GM23338 (cell line): ENCODE measurements around the gene KRT37. TPM values are rescaled to one million over a fixed set of nuclear protein-coding genes. Genes with fewer than 3 reads are reported as not detected.

Experiments
- ATAC-seq: fragments of 200-7000 bp; cut with Tn5 transposase; 3 replicates; pipeline ENCODE4 v1.9.1; 2020
- DNase-seq: peaks from one replicate; pipeline ENCODE4 v3.0.0-alpha.2; 2015; ENCODE audit warnings: low spot score
- H2AFZ ChIP-seq: fragments of 200-600 bp; sonication (generic); 2 replicates; pipeline ENCODE4 v1.8.0; 2016; ENCODE audit warnings: antibody characterized with exemption, mild to moderate bottlenecking, moderate library complexity
- H3F3A ChIP-seq: fragments of 200-600 bp; sonication (generic); replicated peaks from 2 replicates; pipeline ENCODE4 v1.8.0; 2017; ENCODE audit warnings: antibody characterized with exemption, mixed run types, low read depth
- H3K27ac ChIP-seq: fragments of 200-600 bp; sonication (generic); 2 replicates; pipeline ENCODE4 v1.6.1; 2016; ENCODE audit warnings: low read depth
- H3K27me3 ChIP-seq: fragments of 200-600 bp; sonication (generic); 2 replicates; pipeline ENCODE4 v1.8.0; 2016; ENCODE audit warnings: mild to moderate bottlenecking, mixed run types, moderate library complexity; ENCODE audit not compliant: insufficient read depth
- H3K36me3 ChIP-seq: fragments of 200-600 bp; sonication (generic); 2 replicates; pipeline ENCODE4 v1.8.0; 2016; ENCODE audit warnings: mild to moderate bottlenecking; ENCODE audit not compliant: insufficient read depth
- H3K4me1 ChIP-seq: fragments of 200-600 bp; sonication (generic); 2 replicates; pipeline ENCODE4 v1.8.0; 2016; ENCODE audit warnings: mild to moderate bottlenecking, moderate library complexity; ENCODE audit not compliant: insufficient read depth
- H3K4me2 ChIP-seq: fragments of 200-600 bp; sonication (generic); 2 replicates; pipeline ENCODE4 v1.7.1; 2017; ENCODE audit warnings: mixed run types
- H3K4me3 ChIP-seq: fragments of 200-600 bp; sonication (generic); 2 replicates; pipeline ENCODE4 v1.6.1; 2016; ENCODE audit warnings: mixed run types
- H3K79me2 ChIP-seq: fragments of 200-600 bp; sonication (generic); replicated peaks from 2 replicates; pipeline ENCODE4 v1.8.0; 2017; ENCODE audit warnings: mild to moderate bottlenecking; ENCODE audit not compliant: insufficient read depth
- H3K9me2 ChIP-seq: fragments of 200-600 bp; sonication (generic); 2 replicates; pipeline ENCODE4 v1.8.0; 2017; ENCODE audit not compliant: insufficient read depth
- H4K20me1 ChIP-seq: fragments of 200-600 bp; sonication (generic); replicated peaks from 2 replicates; pipeline ENCODE4 v1.8.0; 2017; ENCODE audit warnings: mild to moderate bottlenecking; ENCODE audit not compliant: insufficient read depth
- H3K27ac Mint-ChIP-seq: 2 replicates; pipeline ENCODE4 v1.8.0; 2020; ENCODE audit warnings: inconsistent platforms, mild to moderate bottlenecking, moderate library complexity, mixed read lengths
- H3K27me3 Mint-ChIP-seq: 3 replicates; pipeline ENCODE4 v1.8.0; 2022; ENCODE audit warnings: low read depth, mild to moderate bottlenecking, moderate library complexity, mixed read lengths, inconsistent platforms; ENCODE audit not compliant: insufficient read depth, poor library complexity
- H3K36me3 Mint-ChIP-seq: 3 replicates; pipeline ENCODE4 v1.8.0; 2021; ENCODE audit warnings: low read depth, mild to moderate bottlenecking, inconsistent platforms, moderate library complexity, mixed read lengths
- H3K4me1 Mint-ChIP-seq: 3 replicates; pipeline ENCODE4 v1.8.0; 2020; ENCODE audit warnings: mild to moderate bottlenecking, inconsistent platforms, mixed read lengths
- H3K4me3 Mint-ChIP-seq: 3 replicates; pipeline ENCODE4 v1.8.0; 2021; ENCODE audit warnings: moderate library complexity, mild to moderate bottlenecking, inconsistent platforms, mixed read lengths
- H3K9me3 Mint-ChIP-seq: 3 replicates; pipeline ENCODE4 v1.8.0; 2020; ENCODE audit warnings: moderate library complexity, mild to moderate bottlenecking, inconsistent platforms, mixed read lengths
- CREB1 ChIP-seq: fragments of 250-450 bp; sonication (Bioruptor Pico); IDR thresholded peaks from 2 replicates; pipeline ENCODE4 v1.5.0; 2020; ENCODE audit warnings: low read depth, mild to moderate bottlenecking, moderate library complexity
- EZH2 ChIP-seq: fragments of 200-600 bp; sonication (generic); IDR thresholded peaks from one replicate; pipeline ENCODE4 v1.8.0; 2017; ENCODE audit warnings: antibody characterized with exemption, mild to moderate bottlenecking, low read depth; ENCODE audit not compliant: unreplicated experiment
- EZH2phosphoT487 ChIP-seq: fragments of 200-600 bp; sonication (generic); IDR thresholded peaks from one replicate; pipeline ENCODE4 v1.8.1; 2018; ENCODE audit warnings: antibody characterized with exemption; ENCODE audit not compliant: unreplicated experiment
- JUNB ChIP-seq: IDR thresholded peaks from one replicate; pipeline ENCODE4 v1.6.1; 2016; ENCODE audit warnings: antibody characterized with exemption; ENCODE audit not compliant: unreplicated experiment
- NANOG ChIP-seq: IDR thresholded peaks from 2 replicates; pipeline ENCODE4 v1.6.1; 2016; ENCODE audit warnings: antibody characterized with exemption, borderline replicate concordance
- POLR2AphosphoS5 ChIP-seq: IDR thresholded peaks from 2 replicates; pipeline ENCODE4 v1.6.1; 2016; ENCODE audit warnings: antibody characterized with exemption, low read depth
- ZNF114 ChIP-seq: fragments of 250-450 bp; sonication (Bioruptor Pico); IDR thresholded peaks from 2 replicates; pipeline ENCODE4 v1.5.0; 2020; ENCODE audit warnings: mild to moderate bottlenecking, moderate library complexity
- ZNF331 ChIP-seq: fragments of 250-450 bp; sonication (Bioruptor Pico); IDR thresholded peaks from 2 replicates; pipeline ENCODE4 v1.5.0; 2020; ENCODE audit warnings: low read depth, mild to moderate bottlenecking, moderate library complexity
- polyA plus RNA-seq: library from polyadenylated mRNA; unstranded; fragments of >200 nt; fragmentation: Nextera tagmentation; extraction: Ambion mirVana; gene quantifications from 2 replicates; pipeline ENCODE4 v1.2.1, GENCODE V29; 2016
- total RNA-seq: library from RNA; depleted of rRNA; stranded (reverse); fragments of >200 nt; shearing (Covaris generic); gene quantifications from 2 replicates; pipeline ENCODE4 v1.2.3, GENCODE V29; 2014
- TF ChIP-seq, protein P1 (sequence below), 2 experiments: fragments of 200-600 bp in 1 of 2; sonication (generic) in 1 of 2; conservative IDR thresholded peaks; 2 replicates each; pipeline versions ENCODE4 v1.5.1 to v1.6.1; 2016 to 2017; ENCODE audit warnings: antibody characterized with exemption in 2 of 2, low read depth in 2 of 2, mild to moderate bottlenecking in 2 of 2, moderate library complexity in 1 of 2
- TF ChIP-seq, protein P2 (sequence below): IDR thresholded peaks from 2 replicates; pipeline ENCODE4 v1.6.1; 2016; ENCODE audit warnings: antibody characterized with exemption
- TF ChIP-seq, protein P3 (sequence below): IDR thresholded peaks from one replicate; pipeline ENCODE4 v1.6.1; 2018; ENCODE audit warnings: antibody characterized with exemption; ENCODE audit not compliant: unreplicated experiment

KRT37 gene
- total and polyA plus RNA-seq, 2 experiments from 2014 or later: not detected

DNA sequence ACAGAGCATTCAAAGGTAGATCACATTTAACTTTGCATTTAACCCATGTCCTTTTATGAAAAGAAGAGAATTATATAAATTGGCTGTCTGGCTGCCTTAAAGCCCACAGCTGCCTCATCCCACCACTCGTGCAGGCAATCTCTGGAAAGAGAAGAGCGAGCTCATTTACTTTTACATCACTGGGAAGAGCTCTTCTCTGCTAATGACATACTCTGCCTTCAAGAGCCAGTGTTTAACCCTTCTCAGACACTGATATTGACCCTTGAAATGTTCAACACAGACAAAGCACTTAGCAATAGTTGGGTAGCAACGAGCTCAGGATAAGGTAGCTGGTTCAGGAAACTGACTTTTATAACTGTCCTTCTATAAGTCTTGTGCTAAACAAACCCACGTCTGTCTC, 9.6 kb upstream of the KRT37 start:
- H3K4me3 Mint-ChIP-seq: no peak overlapping the region
- ATAC-seq (no peak), DNase-seq (no peak)
- no peak overlapping the region for H3K27ac Mint-ChIP-seq
- H3K4me1 ChIP-seq: peaks cover under 1% of the 10 kb centered on the region; the same call in 1 of the 2 replicates
- H3F3A ChIP-seq: no peaks in the 10 kb centered on the region
- H3K9me3 Mint-ChIP-seq: no peaks in the 10 kb centered on the region
- no peak overlapping the region for H2AFZ ChIP-seq
- H3K27ac ChIP-seq: no peak overlapping the region
- no peaks in the 10 kb centered on the region for H4K20me1 ChIP-seq
- H3K36me3 Mint-ChIP-seq: no peaks in the 10 kb centered on the region
- H3K27me3 ChIP-seq: no peaks in the 10 kb centered on the region
- H3K9me2 ChIP-seq: no peaks in the 10 kb centered on the region
- peaks cover 3% of the 10 kb centered on the region for H3K27me3 Mint-ChIP-seq
- TF ChIP-seq, protein P1, sequence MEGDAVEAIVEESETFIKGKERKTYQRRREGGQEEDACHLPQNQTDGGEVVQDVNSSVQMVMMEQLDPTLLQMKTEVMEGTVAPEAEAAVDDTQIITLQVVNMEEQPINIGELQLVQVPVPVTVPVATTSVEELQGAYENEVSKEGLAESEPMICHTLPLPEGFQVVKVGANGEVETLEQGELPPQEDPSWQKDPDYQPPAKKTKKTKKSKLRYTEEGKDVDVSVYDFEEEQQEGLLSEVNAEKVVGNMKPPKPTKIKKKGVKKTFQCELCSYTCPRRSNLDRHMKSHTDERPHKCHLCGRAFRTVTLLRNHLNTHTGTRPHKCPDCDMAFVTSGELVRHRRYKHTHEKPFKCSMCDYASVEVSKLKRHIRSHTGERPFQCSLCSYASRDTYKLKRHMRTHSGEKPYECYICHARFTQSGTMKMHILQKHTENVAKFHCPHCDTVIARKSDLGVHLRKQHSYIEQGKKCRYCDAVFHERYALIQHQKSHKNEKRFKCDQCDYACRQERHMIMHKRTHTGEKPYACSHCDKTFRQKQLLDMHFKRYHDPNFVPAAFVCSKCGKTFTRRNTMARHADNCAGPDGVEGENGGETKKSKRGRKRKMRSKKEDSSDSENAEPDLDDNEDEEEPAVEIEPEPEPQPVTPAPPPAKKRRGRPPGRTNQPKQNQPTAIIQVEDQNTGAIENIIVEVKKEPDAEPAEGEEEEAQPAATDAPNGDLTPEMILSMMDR (conservative IDR thresholded peaks at IDR 0.05; ENCODE audit: low read depth in 2 of 2): no peak
- TF ChIP-seq JUNB: no peak
- TF ChIP-seq, protein P2, sequence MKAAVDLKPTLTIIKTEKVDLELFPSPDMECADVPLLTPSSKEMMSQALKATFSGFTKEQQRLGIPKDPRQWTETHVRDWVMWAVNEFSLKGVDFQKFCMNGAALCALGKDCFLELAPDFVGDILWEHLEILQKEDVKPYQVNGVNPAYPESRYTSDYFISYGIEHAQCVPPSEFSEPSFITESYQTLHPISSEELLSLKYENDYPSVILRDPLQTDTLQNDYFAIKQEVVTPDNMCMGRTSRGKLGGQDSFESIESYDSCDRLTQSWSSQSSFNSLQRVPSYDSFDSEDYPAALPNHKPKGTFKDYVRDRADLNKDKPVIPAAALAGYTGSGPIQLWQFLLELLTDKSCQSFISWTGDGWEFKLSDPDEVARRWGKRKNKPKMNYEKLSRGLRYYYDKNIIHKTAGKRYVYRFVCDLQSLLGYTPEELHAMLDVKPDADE: no peak
- no peak for TF ChIP-seq ZNF114 (CRISPR knock-in tag)
- TF ChIP-seq EZH2: no peak
- no peak for TF ChIP-seq ZNF331 (CRISPR knock-in tag)
- no peak for TF ChIP-seq POLR2AphosphoS5
- TF ChIP-seq CREB1 (CRISPR knock-in tag): no peak
- no peak for TF ChIP-seq EZH2phosphoT487
- no peak for TF ChIP-seq NANOG
- no peak overlapping the region for H3K4me3 ChIP-seq
- H3K4me2 ChIP-seq: no peak overlapping the region
- H3K4me1 Mint-ChIP-seq: no peaks in the 10 kb centered on the region
- no peaks in the 10 kb centered on the region for H3K79me2 ChIP-seq
- H3K36me3 ChIP-seq: no peaks in the 10 kb centered on the region; the same call in 1 of the 2 replicates

DNA sequence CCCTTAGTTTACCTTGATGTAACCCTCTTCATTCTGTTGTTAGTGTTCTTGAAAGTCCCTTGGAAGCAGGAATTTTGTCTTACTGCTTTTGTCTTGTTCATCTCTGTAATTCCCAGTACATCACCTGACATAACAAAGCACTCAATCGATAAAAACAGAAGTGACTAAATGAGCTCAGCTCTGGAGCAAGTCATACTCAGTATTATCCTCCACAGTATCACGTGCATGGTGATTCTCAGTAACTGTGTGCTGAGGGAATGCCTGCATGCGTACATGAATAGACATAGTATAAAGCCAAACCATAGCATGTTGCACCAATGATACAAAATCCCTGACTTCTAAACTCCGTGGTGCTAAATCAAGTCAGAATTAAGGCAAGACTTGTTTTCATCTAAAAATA, 9.2 kb upstream of the KRT37 start:
- no peak overlapping the region for H3K4me3 ChIP-seq
- no peak overlapping the region for H3K4me2 ChIP-seq
- no peak for DNase-seq
- H3K9me2 ChIP-seq: no peaks in the 10 kb centered on the region
- no peaks in the 10 kb centered on the region for H3K27me3 ChIP-seq
- H3K36me3 Mint-ChIP-seq: no peaks in the 10 kb centered on the region
- no peaks in the 10 kb centered on the region for H3K9me3 Mint-ChIP-seq
- H3F3A ChIP-seq: no peaks in the 10 kb centered on the region
- no peaks in the 10 kb centered on the region for H3K79me2 ChIP-seq
- H4K20me1 ChIP-seq: no peaks in the 10 kb centered on the region
- no peak overlapping the region for H3K27ac Mint-ChIP-seq
- H3K4me3 Mint-ChIP-seq: no peak overlapping the region
- no peaks in the 10 kb centered on the region; the same call in 1 of the 2 replicates for H3K36me3 ChIP-seq
- H3K4me1 Mint-ChIP-seq: peaks cover 4% of the 10 kb centered on the region; the same call in 2 of the 3 replicates
- H2AFZ ChIP-seq: no peak overlapping the region
- H3K4me1 ChIP-seq: peaks cover 4% of the 10 kb centered on the region; the same call in 1 of the 2 replicates
- no peak overlapping the region for H3K27ac ChIP-seq
- no peak for ATAC-seq
- H3K27me3 Mint-ChIP-seq: peaks cover 3% of the 10 kb centered on the region
- TF ChIP-seq, protein P1 (conservative IDR thresholded peaks at IDR 0.05; ENCODE audit: low read depth in 2 of 2): no peak
- no peak for TF ChIP-seq NANOG
- TF ChIP-seq, protein P3, sequence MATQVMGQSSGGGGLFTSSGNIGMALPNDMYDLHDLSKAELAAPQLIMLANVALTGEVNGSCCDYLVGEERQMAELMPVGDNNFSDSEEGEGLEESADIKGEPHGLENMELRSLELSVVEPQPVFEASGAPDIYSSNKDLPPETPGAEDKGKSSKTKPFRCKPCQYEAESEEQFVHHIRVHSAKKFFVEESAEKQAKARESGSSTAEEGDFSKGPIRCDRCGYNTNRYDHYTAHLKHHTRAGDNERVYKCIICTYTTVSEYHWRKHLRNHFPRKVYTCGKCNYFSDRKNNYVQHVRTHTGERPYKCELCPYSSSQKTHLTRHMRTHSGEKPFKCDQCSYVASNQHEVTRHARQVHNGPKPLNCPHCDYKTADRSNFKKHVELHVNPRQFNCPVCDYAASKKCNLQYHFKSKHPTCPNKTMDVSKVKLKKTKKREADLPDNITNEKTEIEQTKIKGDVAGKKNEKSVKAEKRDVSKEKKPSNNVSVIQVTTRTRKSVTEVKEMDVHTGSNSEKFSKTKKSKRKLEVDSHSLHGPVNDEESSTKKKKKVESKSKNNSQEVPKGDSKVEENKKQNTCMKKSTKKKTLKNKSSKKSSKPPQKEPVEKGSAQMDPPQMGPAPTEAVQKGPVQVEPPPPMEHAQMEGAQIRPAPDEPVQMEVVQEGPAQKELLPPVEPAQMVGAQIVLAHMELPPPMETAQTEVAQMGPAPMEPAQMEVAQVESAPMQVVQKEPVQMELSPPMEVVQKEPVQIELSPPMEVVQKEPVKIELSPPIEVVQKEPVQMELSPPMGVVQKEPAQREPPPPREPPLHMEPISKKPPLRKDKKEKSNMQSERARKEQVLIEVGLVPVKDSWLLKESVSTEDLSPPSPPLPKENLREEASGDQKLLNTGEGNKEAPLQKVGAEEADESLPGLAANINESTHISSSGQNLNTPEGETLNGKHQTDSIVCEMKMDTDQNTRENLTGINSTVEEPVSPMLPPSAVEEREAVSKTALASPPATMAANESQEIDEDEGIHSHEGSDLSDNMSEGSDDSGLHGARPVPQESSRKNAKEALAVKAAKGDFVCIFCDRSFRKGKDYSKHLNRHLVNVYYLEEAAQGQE: no peak
